H1 (cell line): ENCODE measurements around the gene TXN2. TPM values are rescaled to one million over a fixed set of nuclear protein-coding genes. Genes with fewer than 3 reads are reported as not detected.

Source experiments
- BACH1 ChIP-seq: IDR thresholded peaks from 2 replicates; pipeline ENCODE4 v1.6.1; 2012; ENCODE audit warnings: low read length, improper control_type of control experiment
- CHD2 ChIP-seq: IDR thresholded peaks from 2 replicates; pipeline ENCODE4 v1.6.1; 2012; ENCODE audit warnings: low read length, improper control_type of control experiment
- CHD7 ChIP-seq: fragments of 300-600 bp; sonication (generic); IDR thresholded peaks from 2 replicates; pipeline ENCODE4 v1.7.1; 2012; ENCODE audit warnings: low read length, moderate library complexity, mild to moderate bottlenecking, inconsistent platforms; ENCODE audit not compliant: insufficient replicate concordance
- E2F6 ChIP-seq: IDR thresholded peaks from 2 replicates; pipeline ENCODE4 v1.6.1; 2012; ENCODE audit warnings: inconsistent platforms
- HDAC6 ChIP-seq: IDR thresholded peaks from one replicate; pipeline ENCODE4 v1.7.1; 2012; ENCODE audit warnings: low read depth, mild to moderate bottlenecking, inconsistent platforms, low read length, moderate library complexity
- NANOG ChIP-seq: IDR thresholded peaks from 2 replicates; pipeline ENCODE4 v1.6.1; 2011; ENCODE audit warnings: low read length, low read depth, mild to moderate bottlenecking, inconsistent platforms; ENCODE audit not compliant: insufficient read depth, poor library complexity, severe bottlenecking
- RNF2 ChIP-seq: fragments of 200-900, 300-1000 bp; sonication (generic); IDR thresholded peaks from 2 replicates; pipeline ENCODE4 v1.7.1; 2016; ENCODE audit warnings: borderline replicate concordance, low read depth, mild to moderate bottlenecking, antibody characterized with exemption, low read length; ENCODE audit not compliant: poor library complexity, severe bottlenecking; ENCODE audit errors: missing control alignments
- SIRT6 ChIP-seq: IDR thresholded peaks from one replicate; pipeline ENCODE4 v1.7.1; 2012; ENCODE audit warnings: low read length, inconsistent platforms
- SRF ChIP-seq: IDR thresholded peaks from 2 replicates; pipeline ENCODE4 v1.6.1; 2011; ENCODE audit warnings: mild to moderate bottlenecking, low read depth, low read length, moderate library complexity
- ZNF274 ChIP-seq: IDR thresholded peaks from 2 replicates; pipeline ENCODE4 v1.7.0; 2012; ENCODE audit warnings: low read length, borderline replicate concordance; ENCODE audit errors: extremely low read depth
- polyA plus RNA-seq, 7 experiments: library from polyadenylated mRNA; depleted of rRNA in 3 of 7; stranded (reverse) in 5 of 7; unstranded in 2 of 7; fragments of >200 nt in 5 of 7; fragments of 200-250 nt in 2 of 7; gene quantifications; 1 replicate in 5 of 7; 2 replicates in 1 of 7; 4 replicates in 1 of 7; pipeline versions ENCODE4 v1.2.1 to v1.2.3, GENCODE V29; 2011 to 2013; ENCODE audit warnings: missing spikeins in 2 of 7, mixed read lengths in 2 of 7
- total RNA-seq: library from RNA; stranded (reverse); fragmentation: NEBNext Ultra II Directional; extraction: Animal tissue kit (Norgen Biotek cat#: 25700); gene quantifications from 2 replicates; pipeline ENCODE4 v1.2.1, GENCODE V29; 2021

The TXN2 gene
- total and polyA plus RNA-seq, 2 of the 8 experiments (the other 6 are each of a cell fraction or from before 2014, with no cell fraction given), result 47.5 to 116 TPM

- TF ChIP-seq CHD7, result no peak
- no peak for TF ChIP-seq ZNF274
- TF ChIP-seq HDAC6, result no peak
- peak; percentile 100 for TF ChIP-seq SRF
- TF ChIP-seq E2F6, result peak; percentile 72
- TF ChIP-seq SIRT6, result no peak
- TF ChIP-seq CHD2, result no peak
- TF ChIP-seq NANOG, result no peak
- no peak for TF ChIP-seq BACH1
- no peak for TF ChIP-seq RNF2
These were observed 26.4 kb downstream of the TXN2 start (continued) for GRCh38 chr22:36454916-36455570.
